Pons (tissue), 1 donor: ENCODE data around the gene MROH9.
"Not testable (repeated sequence)": the region's sequence is repeated elsewhere in the genome, so short reads cannot be mapped to it uniquely, and the experiment has no call there.

Source experiments
- DNase-seq: peaks from one replicate; pipeline ENCODE4 v3.0.0-alpha.2; 2016; ENCODE audit warnings: low spot score

Gene MROH9

GRCh38 chr1:170935231-170935630 is at the start of gene MROH9:
Gene MROH9, plus strand, starts transcription at chr1:170935534. Its CDS starts 10,023 bp downstream, at chr1:170945557.
- no peak for DNase-seq

GRCh38 chr1:170885551-170885950 is 49.8 kb upstream of the MROH9 start:
- no peak for DNase-seq

DNA sequence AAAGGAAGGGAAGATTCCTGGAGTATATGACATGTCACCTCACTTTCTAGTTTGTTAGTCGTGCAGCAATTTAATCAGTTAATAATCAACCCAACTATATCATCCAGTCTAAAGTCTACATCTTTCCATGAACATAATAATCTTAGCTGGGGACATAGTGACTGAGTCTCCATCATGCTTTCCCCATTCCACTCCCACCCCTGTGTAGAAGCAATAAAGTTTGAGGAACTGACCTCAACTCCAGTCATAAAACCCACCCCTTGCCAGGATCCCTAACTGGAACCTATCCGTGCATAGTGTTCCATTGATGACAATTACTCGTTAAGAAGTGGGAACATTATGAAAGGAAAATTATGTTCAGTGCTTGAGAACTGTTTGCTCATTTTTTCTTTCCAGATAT is 48.9 kb upstream of the MROH9 start:
- no peak for DNase-seq

- no peak for DNase-seq
Measured at GRCh38 chr1:170887726-170888125, 47.6 kb upstream of the MROH9 start.

GRCh38 chr1:170891872-170892271 is 43.5 kb upstream of the MROH9 start:
- DNase-seq: no peak

DNA sequence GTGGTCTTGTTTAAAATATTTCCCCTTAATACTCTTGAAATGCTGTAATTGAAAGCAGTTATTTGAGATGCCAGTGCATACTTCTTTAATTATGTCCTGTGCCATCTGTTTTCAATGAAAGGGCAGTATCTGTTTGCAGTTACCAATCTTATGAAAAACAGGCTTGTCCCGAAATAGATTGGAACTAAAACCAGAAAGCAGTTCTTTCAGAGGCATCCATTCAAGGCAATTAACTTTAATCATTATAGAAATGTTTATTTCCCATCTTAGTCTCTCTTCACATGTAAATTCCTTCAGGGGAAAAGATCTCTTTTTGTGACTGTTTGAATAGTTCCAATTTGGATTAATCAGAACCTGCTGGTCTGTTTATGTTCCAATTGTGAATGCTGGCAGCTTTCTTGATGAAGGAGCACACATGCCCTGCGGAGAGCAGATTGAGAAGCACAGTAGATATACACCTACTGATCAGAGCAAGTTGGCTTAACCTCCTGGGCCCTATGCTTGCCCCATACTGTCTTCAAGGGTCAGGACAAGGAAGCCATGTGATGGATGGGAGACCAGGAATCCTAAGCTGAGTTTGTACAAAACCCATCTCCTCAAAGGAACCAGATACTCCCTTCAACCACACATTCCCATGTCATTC is 41.6 kb upstream of the MROH9 start:
- peak; percentile 6 for DNase-seq

DNA sequence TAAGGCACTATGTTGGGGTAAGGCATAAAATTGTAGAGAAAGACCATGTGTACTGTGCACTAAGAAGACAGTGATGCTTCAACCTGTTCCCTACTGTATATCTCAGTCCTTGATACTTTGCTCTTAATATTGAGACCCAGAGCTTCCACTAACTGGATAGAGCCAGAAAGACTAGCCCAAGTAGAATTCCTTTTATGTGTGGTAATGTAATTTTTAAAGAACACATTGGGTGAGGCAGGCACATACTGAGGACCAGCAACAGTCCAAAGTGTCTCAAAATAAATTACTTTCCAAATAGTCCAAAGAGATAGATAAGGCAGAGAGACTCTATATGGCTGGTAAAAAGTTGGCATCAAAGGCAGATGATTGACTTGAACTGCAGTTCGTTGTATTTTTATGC is 31.4 kb upstream of the MROH9 start:
- DNase-seq: no peak

DNA sequence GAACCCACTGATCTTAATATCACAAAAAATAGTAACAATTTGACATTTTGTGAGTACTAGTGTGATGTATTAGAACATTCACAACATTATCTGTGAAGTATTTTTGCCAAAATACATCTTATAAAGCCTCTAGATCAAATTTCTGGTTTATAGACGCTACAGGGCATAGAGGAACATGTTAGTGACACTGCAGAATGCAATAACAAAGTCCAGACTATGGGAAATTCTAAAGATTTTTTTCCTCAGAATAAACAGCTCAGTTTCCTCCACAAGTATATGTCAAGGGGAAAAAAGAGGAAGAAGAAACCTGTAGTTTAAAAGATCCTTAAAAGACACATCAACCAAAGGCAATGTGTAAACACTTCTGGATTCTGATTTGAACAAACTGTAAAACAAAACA is 26.4 kb upstream of the MROH9 start:
- no peak for DNase-seq

GRCh38 chr1:170910273-170910672 is 25.1 kb upstream of the MROH9 start:
- no peak for DNase-seq

DNA sequence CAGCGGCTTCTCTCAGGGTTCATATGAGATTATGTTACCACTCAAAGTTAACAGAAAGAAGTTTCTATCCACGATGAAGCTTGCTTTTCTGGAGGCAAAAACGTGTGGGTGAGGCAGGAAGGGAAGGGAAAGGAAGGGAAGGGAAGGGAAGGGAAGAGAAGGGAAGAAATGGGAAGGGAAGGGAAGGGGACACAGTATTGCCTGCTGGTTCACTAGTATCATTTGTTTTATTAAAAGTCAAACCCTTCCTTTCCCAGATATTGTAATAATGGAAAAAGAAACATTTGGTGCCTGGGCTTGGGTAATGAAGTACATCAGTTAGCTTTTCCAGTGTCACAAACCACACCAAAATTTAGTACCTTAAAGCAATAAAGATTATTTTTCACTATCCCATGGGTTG is 18.0 kb upstream of the MROH9 start:
- DNase-seq: no peak

GRCh38 chr1:170924656-170925055 is 10.7 kb upstream of the MROH9 start:
- DNase-seq: not testable (repeated sequence)

DNA sequence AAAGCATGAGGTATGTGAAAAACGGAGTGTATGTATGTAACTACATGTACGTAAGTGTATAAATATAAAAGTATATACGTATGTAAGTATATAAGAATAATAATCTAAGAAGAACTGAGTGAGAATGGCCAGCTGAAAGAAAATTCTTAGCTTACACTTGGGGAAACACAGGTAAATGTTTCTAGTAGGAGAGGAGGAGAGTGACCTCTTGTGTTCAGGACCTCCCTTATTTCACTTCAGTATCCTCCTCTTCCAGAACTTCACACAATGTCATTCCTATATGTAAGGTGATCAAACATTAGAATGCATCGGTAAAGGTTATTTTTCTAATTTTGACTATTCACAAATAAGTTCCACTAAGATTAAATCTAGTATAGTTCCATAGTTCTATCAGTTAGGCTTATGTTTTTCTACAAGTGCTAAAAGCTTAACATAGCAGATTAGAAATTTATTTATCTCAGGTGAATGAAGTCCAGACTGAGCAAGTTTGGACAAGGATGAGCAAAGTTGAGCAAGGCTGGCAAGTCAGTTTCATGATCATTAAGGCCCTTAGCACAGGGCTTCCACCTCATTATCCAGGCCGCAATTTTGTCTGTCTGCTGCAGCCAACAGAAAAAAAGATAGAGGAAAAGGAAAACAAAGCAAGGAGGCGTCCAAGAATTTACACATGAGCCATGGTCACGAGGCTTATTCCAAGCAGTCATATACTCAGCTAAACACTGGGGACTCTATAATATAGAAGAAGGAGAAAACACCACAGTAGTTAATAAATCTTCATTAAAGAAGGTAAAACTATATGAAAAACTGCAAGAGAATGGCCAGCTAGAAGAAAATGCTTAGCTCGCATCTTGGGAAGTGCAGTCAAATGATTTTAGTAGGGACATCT is 7.1 kb upstream of the MROH9 start:
- no peak for DNase-seq

DNA sequence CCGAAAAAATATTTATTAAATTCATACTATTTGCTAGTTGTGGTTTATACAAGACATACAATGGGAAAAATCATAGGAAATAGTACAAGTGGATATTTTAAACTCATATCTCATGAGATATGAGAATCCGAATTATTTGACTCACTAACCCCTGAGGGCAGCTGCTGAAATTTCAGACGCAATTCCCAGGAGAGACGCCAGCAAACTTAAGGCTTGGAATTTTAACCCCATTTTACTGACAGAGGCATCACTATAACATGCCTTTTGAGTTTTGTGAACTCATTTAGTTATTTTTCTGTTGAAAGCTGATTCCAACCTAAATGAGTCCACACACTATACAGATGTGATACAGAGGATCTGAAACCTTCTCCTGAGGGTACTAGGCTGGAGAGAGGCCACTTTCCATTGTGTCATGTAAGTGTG is 5.9 kb upstream of the MROH9 start:
- no peak for DNase-seq

DNA sequence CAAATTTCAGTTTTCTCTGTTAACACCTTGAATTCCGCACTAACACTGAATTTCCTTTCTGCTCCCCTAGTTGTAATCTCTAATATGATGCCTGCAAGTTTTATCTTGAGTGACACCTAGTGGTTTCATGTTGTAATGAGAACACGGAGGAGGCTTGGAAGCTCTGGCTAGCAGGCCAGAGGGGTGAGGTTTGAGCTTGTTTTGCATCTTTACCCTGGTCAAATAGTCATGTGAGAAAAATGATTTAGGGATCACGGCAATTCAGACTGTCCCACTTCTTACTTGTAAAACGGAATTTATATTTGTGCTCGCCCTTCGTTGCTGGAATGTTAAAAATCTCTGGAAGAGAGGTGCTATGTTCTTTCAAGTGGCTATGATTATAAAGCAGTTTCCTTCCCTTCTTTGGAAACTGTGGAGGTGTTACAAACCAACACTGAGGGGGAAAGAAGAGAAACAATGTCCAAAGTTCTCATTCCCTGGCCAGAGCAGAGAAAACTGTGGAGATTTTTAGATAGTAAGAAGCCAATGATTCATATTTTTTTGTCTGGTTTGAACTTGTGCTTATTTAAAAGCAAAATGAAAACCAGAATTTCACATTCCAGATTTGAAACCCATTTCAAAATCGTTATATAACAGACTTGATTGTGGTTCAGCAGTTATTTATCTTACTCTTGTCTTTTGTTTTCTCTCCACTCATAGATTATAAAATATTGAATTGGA is 5.3 kb upstream of the MROH9 start:
- DNase-seq: peak; percentile 81

- DNase-seq: no peak
Measured at GRCh38 chr1:170931650-170932049, 3.7 kb upstream of the MROH9 start.

GRCh38 chr1:170932236-170932635 is 3.1 kb upstream of the MROH9 start:
- DNase-seq: no peak

GRCh38 chr1:170938281-170938680 is 2.9 kb downstream of the MROH9 start:
- DNase-seq: no peak

GRCh38 chr1:170939476-170939875 is 4.1 kb downstream of the MROH9 start:
- no peak for DNase-seq

DNA sequence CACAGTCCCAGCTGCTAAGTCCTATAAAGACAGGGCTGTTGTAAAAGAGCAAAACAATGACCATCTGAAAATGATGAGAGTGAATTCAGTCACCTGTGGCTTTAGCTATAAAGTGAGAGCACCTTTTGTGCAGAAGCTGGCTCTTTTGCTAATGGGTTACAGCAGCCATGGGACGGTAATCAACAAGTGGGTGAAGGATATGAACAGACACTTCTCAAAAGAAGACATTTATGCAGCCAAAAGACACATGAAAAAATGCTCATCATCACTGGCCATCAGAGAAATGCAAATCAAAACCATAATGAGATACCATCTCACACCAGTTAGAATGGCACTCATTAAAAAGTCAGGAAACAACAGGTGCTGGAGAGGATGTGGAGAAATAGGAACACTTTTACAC is 16.4 kb downstream of the MROH9 start:
- DNase-seq: not testable (repeated sequence)

GRCh38 chr1:170959385-170959784 is 24.1 kb downstream of the MROH9 start:
- DNase-seq: no peak

DNA sequence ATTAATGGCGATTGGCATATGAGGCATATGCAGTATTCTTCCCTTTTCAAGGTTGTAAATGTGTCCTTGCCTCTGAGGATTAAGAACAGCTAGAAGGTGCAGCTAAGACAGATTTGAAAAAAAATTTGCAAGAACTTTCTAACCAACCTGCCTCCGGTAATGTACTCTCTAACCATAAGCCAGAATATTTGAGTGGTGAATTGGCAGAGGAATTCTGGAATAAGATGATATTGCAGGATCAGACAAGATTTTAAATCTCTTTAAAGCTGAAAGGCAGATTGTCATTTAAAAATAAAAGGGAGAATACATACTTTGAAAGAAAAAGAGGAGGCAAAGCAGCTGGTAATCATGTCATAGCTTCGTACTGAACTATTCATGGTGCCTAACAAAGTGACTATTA is 29.2 kb downstream of the MROH9 start:
- DNase-seq: no peak

- DNase-seq: peak; percentile 60
Measured at GRCh38 chr1:170967042-170967910, 31.9 kb downstream of the MROH9 start.
